ENCODE data around the gene ENC1. TPM values are rescaled to one million over a fixed set of nuclear protein-coding genes. Genes with fewer than 3 reads are reported as not detected.

Gene ENC1
- total and polyA plus RNA-seq, 10 of the 15 experiments (the other 5 are each of a cell fraction or from before 2014, with no cell fraction given): 8.2 to 55.5 (median 32.1) TPM

GRCh38 chr5:74648835-74649293 lies 8.3 kb upstream of the ENC1 start (continued):
- TF ChIP-seq CTCF (IDR thresholded peaks at IDR 0.05 in 2 of 3, conservative IDR thresholded peaks at IDR 0.05 in 1 of 3; ENCODE audit: control insufficient read depth in 2 of 3, extremely low read depth in 1 of 3, insufficient read depth in 1 of 3, low read depth in 3 of 3, low read length in 3 of 3): peak; percentile 60 to 73 (median 64)
- peak; percentile 22 for TF ChIP-seq SMAD1 (IDR thresholded peaks at IDR 0.05; ENCODE audit: low read depth, partially characterized antibody)
- TF ChIP-seq CHD1 (IDR thresholded peaks at IDR 0.05; ENCODE audit: low read depth, low read length): no peak
- no peak for TF ChIP-seq PML (IDR thresholded peaks at IDR 0.05; ENCODE audit: low read length)
- TF ChIP-seq IKZF2 (IDR thresholded peaks at IDR 0.05): peak in 1 of 2 experiments; percentile 30; a peak in 1 of 4 replicates
- TF ChIP-seq TCF7 (IDR thresholded peaks at IDR 0.05; ENCODE audit: borderline replicate concordance): no peak
- TF ChIP-seq E2F4 (IDR thresholded peaks at IDR 0.05; ENCODE audit: low read depth, low read length): no peak
- TF ChIP-seq FOS (IDR thresholded peaks at IDR 0.05; ENCODE audit: borderline replicate concordance, extremely low read depth, insufficient read length): no peak
- TF ChIP-seq SP1 (IDR thresholded peaks at IDR 0.05; ENCODE audit: low read depth, low read length): no peak
- no peak for TF ChIP-seq TCF12 (IDR thresholded peaks at IDR 0.05; ENCODE audit: low read depth, low read length)
- no peak for TF ChIP-seq YY1 (IDR thresholded peaks at IDR 0.05; ENCODE audit: low read depth, low read length)
- no peak for TF ChIP-seq ATF2 (IDR thresholded peaks at IDR 0.05; ENCODE audit: low read length)
- TF ChIP-seq KDM1A (IDR thresholded peaks at IDR 0.05; ENCODE audit: borderline replicate concordance): no peak
- no peak for TF ChIP-seq EZH2 (IDR thresholded peaks at IDR 0.05; ENCODE audit: borderline replicate concordance, control insufficient read depth, low read depth, low read length)

Data from GM12878 (cell line).